Mucosa of rectum (tissue), 2 donors: ENCODE measurements around the gene ACSBG1.
"Not testable (repeated sequence)": the region's sequence is repeated elsewhere in the genome, so short reads cannot be mapped to it uniquely, and the experiment has no call there.

Source experiments
- H3K27ac ChIP-seq, 2 donors: one replicate each; pipeline ENCODE4 v1.7.0; 2013; ENCODE audit warnings: inconsistent platforms in 2 of 2, low read depth in 2 of 2, low read length in 2 of 2
- H3K27me3 ChIP-seq, 2 donors: one replicate each; pipeline ENCODE4 v1.7.0; 2013; ENCODE audit warnings: low read length in 2 of 2; ENCODE audit not compliant: control insufficient read depth in 2 of 2, insufficient read depth in 2 of 2
- H3K36me3 ChIP-seq, 2 donors: one replicate each; pipeline ENCODE4 v1.7.0; 2013; ENCODE audit warnings: low read length in 2 of 2; ENCODE audit not compliant: control insufficient read depth in 2 of 2, insufficient read depth in 2 of 2
- H3K4me1 ChIP-seq, 2 donors: one replicate each; pipeline ENCODE4 v1.7.0; 2013; ENCODE audit warnings: low read length in 2 of 2, mild to moderate bottlenecking in 1 of 2; ENCODE audit not compliant: control insufficient read depth in 2 of 2, insufficient read depth in 2 of 2
- H3K4me3 ChIP-seq, 2 donors: one replicate each; pipeline ENCODE4 v1.7.0; 2013; ENCODE audit warnings: low read length in 2 of 2
- H3K9ac ChIP-seq, 2 donors: one replicate each; pipeline ENCODE4 v1.7.0; 2013; ENCODE audit warnings: low read length in 2 of 2, low read depth in 1 of 2, mild to moderate bottlenecking in 1 of 2
- H3K9me3 ChIP-seq, 2 donors: one replicate each; pipeline ENCODE4 v1.7.0; 2013; ENCODE audit warnings: low read length in 2 of 2; ENCODE audit not compliant: control insufficient read depth in 2 of 2
- donor health status: healthy.
- donor health status: Normal muscosa, but diverticular disease.

ACSBG1 gene

GRCh38 chr15:78251136-78251535 is 16.8 kb upstream of the ACSBG1 start:
- Histone ChIP-seq H3K36me3 (no peaks in the 10 kb centered on the region), H3K27ac (no peak overlapping the region), H3K9me3 (no peaks in the 10 kb centered on the region), H3K4me1 (no peaks in the 10 kb centered on the region), H3K27me3 (no peaks in the 10 kb centered on the region), H3K4me3 (no peak overlapping the region), H3K9ac (no peak overlapping the region)

GRCh38 chr15:78249131-78249530 is 14.8 kb upstream of the ACSBG1 start:
- Histone ChIP-seq H3K9me3 (no peaks in the 10 kb centered on the region), H3K4me3 (no peak overlapping the region), H3K27ac (no peak overlapping the region), H3K36me3 (no peaks in the 10 kb centered on the region), H3K9ac (no peak overlapping the region), H3K4me1 (peaks cover under 1 to 2% of the 10 kb centered on the region in 2 donors), H3K27me3 (no peaks in the 10 kb centered on the region)

GRCh38 chr15:78247911-78248310 is 13.5 kb upstream of the ACSBG1 start:
- no peaks in the 10 kb centered on the region for H3K36me3 ChIP-seq

GRCh38 chr15:78245976-78246620 is 11.7 kb upstream of the ACSBG1 start:
- not testable (repeated sequence) for H3K27me3 ChIP-seq, H3K9me3 ChIP-seq, H3K4me3 ChIP-seq, H3K9ac ChIP-seq, H3K27ac ChIP-seq, H3K36me3 ChIP-seq
- H3K4me1 ChIP-seq = peaks cover 8 to 15% of the 10 kb centered on the region in 2 donors

More at GRCh38 chr15:78247911-78248310, 13.5 kb upstream of the ACSBG1 start:
- Histone ChIP-seq H3K9me3 (no peaks in the 10 kb centered on the region), H3K27ac (no peak overlapping the region), H3K27me3 (no peaks in the 10 kb centered on the region), H3K4me3 (no peak overlapping the region), H3K4me1 (peaks cover 8 to 12% of the 10 kb centered on the region in 2 donors), H3K9ac (no peak overlapping the region)

DNA sequence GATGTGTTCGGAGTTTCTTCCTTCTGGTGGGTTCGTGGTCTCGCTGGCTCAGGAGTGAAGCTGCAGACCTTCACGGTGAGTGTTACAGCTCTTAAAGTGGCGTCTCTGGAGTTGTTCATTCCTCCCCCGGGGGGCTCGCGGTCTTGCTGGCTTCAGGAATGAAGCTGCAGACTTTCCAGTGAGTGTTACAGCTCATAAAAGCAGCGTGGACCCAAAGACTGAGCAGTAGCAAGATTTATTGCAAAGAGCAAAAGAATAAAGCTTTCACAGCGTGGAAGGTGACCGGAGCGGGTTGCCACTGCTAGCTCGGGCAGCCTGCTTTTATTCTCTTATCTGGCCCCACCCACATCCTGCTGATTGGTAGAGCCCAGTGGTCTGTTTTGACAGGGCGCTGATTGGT is 11.0 kb upstream of the ACSBG1 start:
- H3K4me3 ChIP-seq, H3K36me3 ChIP-seq, H3K9me3 ChIP-seq, H3K27me3 ChIP-seq, H3K27ac ChIP-seq, H3K9ac ChIP-seq: not testable (repeated sequence)
- peaks cover 8 to 15% of the 10 kb centered on the region in 2 donors for H3K4me1 ChIP-seq

DNA sequence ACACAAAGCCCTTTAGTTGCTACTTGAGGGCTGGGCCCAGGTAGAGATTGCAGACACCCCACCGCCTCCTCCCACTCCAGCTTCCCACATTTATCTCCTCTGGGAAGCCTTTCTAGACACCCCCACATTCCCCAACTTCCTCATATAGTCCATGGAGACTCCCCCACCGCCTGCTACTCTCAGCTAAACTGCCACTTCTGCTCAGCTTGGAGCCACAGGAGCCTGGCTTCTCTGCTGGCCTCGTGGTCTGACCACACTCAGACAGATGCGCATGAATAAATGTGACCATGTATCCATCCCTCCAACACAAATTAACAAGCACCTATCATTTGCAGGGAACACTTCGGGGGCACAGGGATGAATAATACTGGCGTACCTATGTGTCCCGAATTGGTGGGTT is 10.5 kb upstream of the ACSBG1 start:
- Histone ChIP-seq H3K27me3 (no peaks in the 10 kb centered on the region), H3K4me3 (no peak overlapping the region), H3K9me3 (no peaks in the 10 kb centered on the region), H3K9ac (no peak overlapping the region), H3K36me3 (no peaks in the 10 kb centered on the region), H3K27ac (no peak overlapping the region), H3K4me1 (peaks cover 8 to 15% of the 10 kb centered on the region in 2 donors)

DNA sequence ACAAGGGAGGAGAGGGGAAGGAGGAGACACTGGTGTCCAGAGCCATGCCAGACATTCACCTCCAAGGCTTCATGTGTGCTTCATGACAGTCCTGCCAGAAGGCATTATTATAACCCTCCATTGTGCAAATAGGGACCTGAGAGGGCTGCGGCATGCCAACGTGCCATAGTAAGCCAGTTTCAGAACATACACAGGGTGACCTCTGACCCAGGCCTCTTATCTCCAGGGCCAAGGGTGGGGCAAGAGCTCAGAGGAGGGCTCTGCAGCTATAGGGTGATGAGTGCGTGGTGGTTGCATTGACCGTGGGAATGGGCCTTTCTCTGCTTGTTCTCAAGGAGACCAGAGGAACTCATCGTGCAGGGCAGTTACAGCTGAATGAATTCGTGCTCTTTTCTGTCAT is 9.7 kb upstream of the ACSBG1 start:
- Histone ChIP-seq H3K9me3 (no peaks in the 10 kb centered on the region), H3K9ac (no peak overlapping the region), H3K27me3 (no peaks in the 10 kb centered on the region), H3K36me3 (no peaks in the 10 kb centered on the region), H3K4me3 (no peak overlapping the region), H3K27ac (peak overlapping the region in 1 of 2 donors; percentile 61), H3K4me1 (peaks cover 8 to 15% of the 10 kb centered on the region in 2 donors)

- Histone ChIP-seq H3K4me3 (no peak overlapping the region), H3K27ac (peak overlapping the region in 1 of 2 donors; percentile 61), H3K9me3 (no peaks in the 10 kb centered on the region), H3K36me3 (no peaks in the 10 kb centered on the region), H3K27me3 (no peaks in the 10 kb centered on the region), H3K4me1 (peaks cover 8 to 15% of the 10 kb centered on the region in 2 donors), H3K9ac (no peak overlapping the region)
Observed at GRCh38 chr15:78243491-78243941, 9.2 kb upstream of the ACSBG1 start.

DNA sequence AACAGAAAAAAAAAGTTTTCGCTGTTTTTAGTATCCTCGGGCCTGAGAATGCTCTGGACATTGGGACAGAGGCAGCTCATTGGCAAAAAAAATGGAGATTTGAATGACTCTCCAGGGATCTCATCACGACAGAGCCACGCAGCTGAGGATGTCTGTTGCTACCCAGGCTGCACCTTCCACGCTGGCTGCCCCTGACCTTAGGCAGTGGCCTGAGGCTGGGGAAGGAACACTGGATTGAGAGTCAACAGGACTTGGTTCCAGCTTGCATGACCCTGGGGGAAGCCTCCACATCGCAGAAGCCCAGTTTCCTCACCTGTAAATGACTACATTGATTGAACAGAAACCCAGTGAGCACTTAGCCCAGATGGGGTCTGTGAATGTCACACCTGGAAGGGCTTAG is 8.7 kb upstream of the ACSBG1 start:
- H3K36me3 ChIP-seq = no peaks in the 10 kb centered on the region
- no peak overlapping the region for H3K27ac ChIP-seq
- no peak overlapping the region for H3K4me3 ChIP-seq
- H3K27me3 ChIP-seq = no peaks in the 10 kb centered on the region
- H3K9me3 ChIP-seq = no peaks in the 10 kb centered on the region
- peaks cover 8 to 15% of the 10 kb centered on the region in 2 donors for H3K4me1 ChIP-seq
- H3K9ac ChIP-seq = no peak overlapping the region

- Histone ChIP-seq H3K27ac (no peak overlapping the region), H3K36me3 (no peaks in the 10 kb centered on the region), H3K4me1 (peaks cover 8 to 15% of the 10 kb centered on the region in 2 donors), H3K9ac (no peak overlapping the region), H3K9me3 (no peaks in the 10 kb centered on the region), H3K27me3 (no peaks in the 10 kb centered on the region), H3K4me3 (no peak overlapping the region)
Observed at GRCh38 chr15:78242128-78242527, 7.8 kb upstream of the ACSBG1 start.
